Sigmoid colon (tissue), 7 donors: ENCODE measurements around the gene HIVEP1. TPM values are rescaled to one million over a fixed set of nuclear protein-coding genes. Genes with fewer than 3 reads are reported as not detected.

Experiments
- DNase-seq: peaks from one replicate; pipeline ENCODE4 v3.0.0-alpha.2; 2019
- H3K27ac ChIP-seq, 4 donors: fragments of 200-600 bp; sonication (generic); one replicate each; pipeline ENCODE4 v1.5.1; 2016 to 2019; ENCODE audit warnings: mild to moderate bottlenecking in 1 of 4
- H3K27me3 ChIP-seq, 3 donors: fragments of 200-600 bp; sonication (generic); one replicate each; pipeline ENCODE4 v1.5.1; 2019; ENCODE audit warnings: mild to moderate bottlenecking in 1 of 3
- H3K36me3 ChIP-seq, 4 donors: fragments of 200-600 bp; sonication (generic); one replicate each; pipeline ENCODE4 v1.5.1; 2016 to 2019
- H3K4me1 ChIP-seq, 4 donors: fragments of 200-600 bp; sonication (generic); one replicate each; pipeline ENCODE4 v1.5.1; 2017 to 2019
- H3K4me3 ChIP-seq, 4 donors: fragments of 200-600 bp; sonication (generic); one replicate each; pipeline ENCODE4 v1.5.1; 2017 to 2019; ENCODE audit warnings: mild to moderate bottlenecking in 2 of 4, moderate library complexity in 1 of 4
- H3K9me3 ChIP-seq, 4 donors: fragments of 200-600 bp in 3 of 4; sonication (generic) in 3 of 4; one replicate each; pipeline versions ENCODE4 v1.5.1 to v1.6.1; 2013 to 2019
- CTCF ChIP-seq, 4 experiments: fragments of 450-650 bp in 3 of 4; fragments of 200-600 bp in 1 of 4; IDR thresholded peaks; one replicate each; pipeline ENCODE4 v1.5.1; 2016 to 2019; ENCODE audit warnings: antibody characterized with exemption in 4 of 4, mild to moderate bottlenecking in 3 of 4, moderate library complexity in 2 of 4
- EP300 ChIP-seq, 4 donors: sonication (generic); formaldehyde crosslinking; IDR thresholded peaks; one replicate each; pipeline ENCODE4 v1.6.1; 2017; ENCODE audit warnings: antibody characterized with exemption in 4 of 4
- POLR2A ChIP-seq, 2 donors: fragments of 450-650 bp; IDR thresholded peaks; one replicate each; pipeline ENCODE4 v1.6.1; 2016; ENCODE audit warnings: antibody characterized with exemption in 2 of 2, mild to moderate bottlenecking in 2 of 2, moderate library complexity in 2 of 2
- POLR2AphosphoS5 ChIP-seq, 4 donors: sonication (generic); formaldehyde crosslinking; IDR thresholded peaks; one replicate each; pipeline ENCODE4 v1.6.1; 2017; ENCODE audit warnings: antibody characterized with exemption in 4 of 4
- WGBS, 2 donors: extraction: QIAGEN DNeasy Blood & Tissue Kit; methylation state at CpG; one replicate each; pipeline ENCODE4 v1.1.7; 2013; 5-methylcytosine and 5-hydroxymethylcytosine counted together
- intact Hi-C: fragments of 100-400 bp; cut with DNase I; formaldehyde crosslinking; loops from one replicate; pipeline ENCODE4 v1.15.1; 2023
- polyA plus RNA-seq, 3 donors: library from polyadenylated mRNA; stranded (reverse); fragments of 200-250 nt; gene quantifications; one replicate each; pipeline ENCODE4 v1.2.3, GENCODE V29; 2013
- total RNA-seq, 4 donors: library from RNA; depleted of rRNA; stranded (reverse); fragments of >200 nt; gene quantifications; one replicate each; pipeline ENCODE4 v1.1.0, GENCODE V29; 2016
- donor health status: healthy with polysubstance abuse.
- donor health status: Bipolar disorder and iron deficiency.
- donor health status: healthy.

Gene HIVEP1
- total and polyA plus RNA-seq, 7 donors, result 4.6 to 28.5 (median 13.2) TPM

GRCh38 chr6:12137480-12137879, 125.4 kb downstream of the HIVEP1 start:
- Histone ChIP-seq H3K27me3 (no peaks in the 10 kb centered on the region), H3K4me1 (peaks cover 0 to 13% (median 6%) of the 10 kb centered on the region in 4 donors), H3K9me3 (no peaks in the 10 kb centered on the region), H3K27ac (no peak overlapping the region), H3K36me3 (peaks cover 0 to 20% (median 11%) of the 10 kb centered on the region in 4 donors), H3K4me3 (no peak overlapping the region)
- TF ChIP-seq POLR2AphosphoS5 (IDR thresholded peaks at IDR 0.05), result no peak
- TF ChIP-seq CTCF (IDR thresholded peaks at IDR 0.05), result no peak
- no peak for TF ChIP-seq EP300 (IDR thresholded peaks at IDR 0.05)
- TF ChIP-seq POLR2A (IDR thresholded peaks at IDR 0.05), result no peak
- DNase-seq, result peak; percentile 81
- intact Hi-C loops, result no loop called here
- 84 to 93% methylated on average over 1 of the region's 1 CpG for WGBS, 2 donors

GRCh38 chr6:12138381-12138780, 126.3 kb downstream of the HIVEP1 start:
- Histone ChIP-seq H3K36me3 (peaks cover 0 to 20% (median 11%) of the 10 kb centered on the region in 4 donors), H3K27ac (no peak overlapping the region), H3K27me3 (no peaks in the 10 kb centered on the region), H3K4me3 (no peak overlapping the region), H3K4me1 (peaks cover 0 to 13% (median 6%) of the 10 kb centered on the region in 4 donors), H3K9me3 (no peaks in the 10 kb centered on the region)
- 76 to 91% methylated on average over 1 of the region's 1 CpG for WGBS, 2 donors
- no peak for DNase-seq
- intact Hi-C loops, result no loop called here
- no peak for TF ChIP-seq POLR2AphosphoS5 (IDR thresholded peaks at IDR 0.05)
- TF ChIP-seq EP300 (IDR thresholded peaks at IDR 0.05), result no peak
- no peak for TF ChIP-seq POLR2A (IDR thresholded peaks at IDR 0.05)
- no peak for TF ChIP-seq CTCF (IDR thresholded peaks at IDR 0.05)

- Histone ChIP-seq H3K27me3 (no peaks in the 10 kb centered on the region), H3K4me3 (no peak overlapping the region), H3K27ac (no peak overlapping the region), H3K36me3 (peaks cover 0 to 20% (median 11%) of the 10 kb centered on the region in 4 donors), H3K4me1 (peaks cover 0 to 13% (median 6%) of the 10 kb centered on the region in 4 donors), H3K9me3 (no peaks in the 10 kb centered on the region)
- 99% methylated on average over 4 of the region's 4 CpGs for WGBS, 2 donors
- DNase-seq, result no peak
- intact Hi-C loops, result no loop called here
- TF ChIP-seq POLR2A (IDR thresholded peaks at IDR 0.05) (no peak), CTCF (IDR thresholded peaks at IDR 0.05) (no peak), POLR2AphosphoS5 (IDR thresholded peaks at IDR 0.05) (no peak), EP300 (IDR thresholded peaks at IDR 0.05) (no peak)
Observed at GRCh38 chr6:12138936-12139335, 126.8 kb downstream of the HIVEP1 start.

- TF ChIP-seq EP300 (IDR thresholded peaks at IDR 0.05), result no peak
- no peak for TF ChIP-seq POLR2A (IDR thresholded peaks at IDR 0.05)
- no peak for TF ChIP-seq POLR2AphosphoS5 (IDR thresholded peaks at IDR 0.05)
- TF ChIP-seq CTCF (IDR thresholded peaks at IDR 0.05), result no peak
- no peaks in the 10 kb centered on the region for H3K27me3 ChIP-seq
- WGBS, 2 donors, result 85 to 92% methylated on average over 6 of the region's 6 CpGs
- H3K4me3 ChIP-seq, result no peak overlapping the region
- H3K27ac ChIP-seq, result peak overlapping the region in 2 of 4 donors; percentile 19 to 37
- peaks cover 0 to 19% (median 5%) of the 10 kb centered on the region in 4 donors for H3K4me1 ChIP-seq
- no peak for DNase-seq
- no peaks in the 10 kb centered on the region for H3K9me3 ChIP-seq
- intact Hi-C loops, result no loop called here
- no peaks in the 10 kb centered on the region for H3K36me3 ChIP-seq
Observed at GRCh38 chr6:12147557-12148316, 135.6 kb downstream of the HIVEP1 start.
